Effector CD8-positive, alpha-beta T cell (primary cell): Measurements from ENCODE around the gene SHC4.

ENCODE experiments used
- DNase-seq: peaks from one replicate; lab custom pipeline; 2025; lab: John Stamatoyannopoulos, UW

Gene SHC4

DNA sequence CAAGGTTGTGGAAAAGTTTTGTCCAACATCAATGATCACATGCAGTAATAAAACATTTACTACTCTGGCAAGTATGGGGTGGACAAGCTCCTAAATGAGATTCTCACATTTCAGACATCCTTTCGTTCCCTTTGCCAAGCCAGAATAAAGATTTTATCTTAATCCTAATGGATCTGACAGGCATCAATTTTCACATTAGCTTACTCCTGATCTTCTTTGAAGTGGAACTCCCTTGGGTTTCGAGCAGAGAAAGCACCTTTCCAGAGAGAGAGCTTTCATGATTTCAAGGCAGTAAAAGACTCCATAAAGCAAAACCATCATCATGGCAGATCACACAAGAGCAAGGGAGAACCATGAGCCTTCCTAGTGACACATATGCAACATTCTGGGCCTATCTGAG, 113.1 kb downstream of the SHC4 start:
- no peak for DNase-seq

DNA sequence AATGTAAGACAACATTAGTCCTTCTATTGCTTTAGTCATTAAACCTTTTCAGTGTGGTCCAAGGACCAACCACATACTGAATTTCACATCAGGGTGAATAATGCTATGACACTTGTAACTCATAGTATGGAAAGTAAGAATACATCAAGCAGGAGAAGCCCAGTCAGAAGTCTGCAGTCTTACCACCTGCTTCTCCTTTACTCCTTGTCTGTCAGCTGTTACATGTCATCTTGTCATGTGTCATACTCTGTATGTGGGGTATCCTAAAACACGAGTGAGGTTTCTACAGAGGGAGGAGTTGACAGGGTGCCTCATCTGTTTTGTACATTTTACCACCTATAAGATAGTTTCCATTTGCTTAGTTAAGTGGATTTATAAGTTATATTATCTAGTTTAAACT, 118.6 kb downstream of the SHC4 start:
- no peak for DNase-seq

DNA sequence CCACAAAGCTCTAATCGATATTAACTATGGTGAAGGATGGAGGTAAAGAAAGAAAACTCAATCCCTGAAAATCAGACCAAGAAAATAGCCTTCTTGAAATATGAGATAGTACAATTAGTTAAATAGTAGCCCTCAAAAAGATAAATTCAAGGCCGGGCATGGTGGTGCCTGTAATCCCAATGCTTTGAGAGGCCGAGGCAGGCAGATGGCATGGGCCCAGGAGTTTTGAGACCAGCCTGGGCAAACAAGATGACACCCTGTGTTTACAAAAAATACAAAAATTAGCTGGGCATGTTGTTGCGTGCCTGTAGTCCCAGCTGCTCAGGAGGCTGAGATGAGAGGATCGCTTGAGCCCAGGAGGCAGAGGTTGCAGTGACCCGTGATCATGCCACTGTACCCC, 121.2 kb downstream of the SHC4 start:
- DNase-seq, result no peak

DNA sequence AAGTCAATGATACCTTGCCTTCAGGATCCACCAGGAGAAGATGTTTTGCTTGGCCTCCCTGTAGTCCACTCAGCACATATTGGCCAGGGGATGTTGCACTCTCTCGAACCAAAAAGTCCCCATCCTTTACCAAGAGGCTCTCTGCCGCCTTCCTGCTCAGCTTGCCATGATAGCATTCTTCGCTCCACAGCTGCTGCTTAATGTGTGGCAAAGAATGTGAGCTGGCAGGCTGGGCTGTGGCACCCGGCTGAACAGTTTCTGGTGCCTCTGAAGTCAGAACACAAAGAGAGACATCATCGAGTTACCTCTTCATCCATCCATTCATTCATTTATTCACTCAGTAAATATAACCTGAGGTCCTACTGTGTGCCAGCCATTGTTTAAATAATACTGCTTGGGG, 129.0 kb downstream of the SHC4 start:
- DNase-seq, result no peak

DNA sequence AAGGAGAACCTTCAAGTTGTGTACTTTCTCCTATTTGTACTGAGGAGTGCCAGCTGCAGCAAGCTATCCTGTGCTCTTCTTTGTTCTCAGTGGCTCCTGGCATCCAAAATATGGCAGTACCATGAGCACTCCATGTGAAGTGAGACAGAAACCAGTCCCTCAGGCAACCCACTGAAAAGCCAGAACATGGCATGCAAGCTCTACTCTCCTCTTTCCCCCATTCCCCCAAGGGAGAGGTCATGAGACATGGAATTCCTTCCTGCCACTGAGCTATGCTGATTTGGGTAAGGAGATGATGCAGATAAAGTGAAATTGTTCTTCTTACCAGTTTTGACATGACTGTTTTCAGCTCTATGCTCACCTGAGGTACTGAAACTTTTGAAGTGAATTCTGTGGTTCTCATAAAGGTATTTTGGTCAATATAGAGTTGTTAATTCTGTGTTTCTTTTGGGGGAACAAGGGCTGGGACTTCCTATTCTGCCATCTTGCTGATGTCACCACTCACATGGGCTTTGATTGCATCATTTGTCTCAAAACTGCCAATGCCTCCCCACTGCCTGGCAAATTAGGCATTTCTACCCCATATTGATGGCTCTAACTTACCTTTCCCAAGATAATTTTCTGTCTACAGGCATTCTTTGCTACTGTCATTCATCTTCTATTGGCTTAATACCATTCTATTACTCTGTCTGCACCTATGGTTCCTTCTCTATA, 130.0 kb downstream of the SHC4 start:
- no peak for DNase-seq

DNA sequence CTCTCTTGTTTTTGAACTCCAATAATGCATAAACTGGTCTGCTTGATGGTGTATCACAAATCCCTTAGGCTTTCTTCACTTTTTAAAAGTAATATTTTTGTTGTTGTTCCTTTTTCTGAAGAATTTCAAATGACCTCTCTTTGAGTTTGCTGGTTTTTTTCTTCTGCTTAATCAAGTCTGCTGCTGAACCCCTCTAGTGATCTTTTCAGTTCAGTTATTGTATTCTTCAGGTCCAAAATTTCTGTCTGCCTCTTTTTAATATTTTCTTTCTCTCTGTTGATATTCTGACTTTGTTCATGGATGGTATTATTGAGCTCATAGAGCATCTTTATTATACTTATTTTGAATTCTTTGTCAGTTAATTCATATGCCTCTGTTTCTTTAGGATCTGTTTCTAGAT, 131.1 kb downstream of the SHC4 start:
- DNase-seq, result no peak

DNA sequence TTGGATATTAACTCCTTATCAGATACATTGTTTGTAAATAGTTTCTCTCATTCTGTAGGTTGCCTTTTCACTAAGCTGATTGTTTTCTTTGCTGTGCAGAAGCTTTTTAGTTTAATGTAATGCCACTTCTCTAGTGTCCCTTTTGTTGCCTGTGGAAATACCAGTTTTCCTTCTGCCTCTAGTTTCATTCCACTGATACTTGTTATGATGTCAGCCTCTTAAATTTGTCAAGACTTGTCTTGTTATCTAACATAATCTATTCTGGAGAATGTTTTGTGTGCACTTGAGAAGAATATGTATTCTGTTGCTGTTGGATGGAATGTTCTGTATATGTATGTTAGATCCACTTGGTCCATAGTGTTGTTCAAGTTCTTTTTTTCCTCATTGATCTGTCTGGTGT, 134.8 kb downstream of the SHC4 start:
- no peak for DNase-seq

DNA sequence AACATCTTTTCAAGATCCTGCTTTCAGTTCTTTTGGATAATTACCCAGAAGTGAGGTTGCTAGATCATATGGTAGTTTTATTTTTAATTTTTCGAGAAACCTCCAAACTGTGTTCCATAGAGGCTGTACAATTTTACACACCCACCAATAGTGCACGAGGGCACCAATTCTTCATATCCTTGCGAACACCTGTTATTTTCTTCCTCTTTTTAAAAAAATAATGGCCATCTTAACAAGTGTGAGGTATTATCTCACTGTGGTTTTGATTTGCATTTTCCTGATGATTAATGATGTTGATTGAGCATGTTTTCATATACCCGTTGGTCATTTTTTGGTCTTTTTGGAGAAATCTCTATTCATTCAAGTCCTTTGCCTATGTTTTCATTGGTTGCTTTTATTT, 135.2 kb downstream of the SHC4 start:
- no peak for DNase-seq

DNA sequence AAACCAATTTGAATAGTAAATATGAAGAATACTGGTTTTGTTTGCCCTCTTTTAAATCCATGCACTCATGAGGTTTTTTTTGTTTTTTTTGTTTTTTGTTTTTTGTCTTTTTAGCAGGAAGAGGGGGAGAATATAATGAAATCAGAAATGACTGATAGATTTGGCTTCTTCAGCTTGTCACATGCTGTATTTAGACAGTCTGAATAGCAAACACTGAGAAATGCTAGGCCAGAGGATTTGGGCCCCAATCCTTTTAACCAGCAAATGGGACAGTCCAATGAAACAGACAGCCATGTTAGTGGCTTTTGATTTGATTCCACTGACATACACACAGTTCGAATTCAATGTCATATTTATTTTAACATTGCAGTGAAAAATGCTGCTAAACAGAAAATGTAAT, 138.6 kb downstream of the SHC4 start:
- DNase-seq, result no peak

DNA sequence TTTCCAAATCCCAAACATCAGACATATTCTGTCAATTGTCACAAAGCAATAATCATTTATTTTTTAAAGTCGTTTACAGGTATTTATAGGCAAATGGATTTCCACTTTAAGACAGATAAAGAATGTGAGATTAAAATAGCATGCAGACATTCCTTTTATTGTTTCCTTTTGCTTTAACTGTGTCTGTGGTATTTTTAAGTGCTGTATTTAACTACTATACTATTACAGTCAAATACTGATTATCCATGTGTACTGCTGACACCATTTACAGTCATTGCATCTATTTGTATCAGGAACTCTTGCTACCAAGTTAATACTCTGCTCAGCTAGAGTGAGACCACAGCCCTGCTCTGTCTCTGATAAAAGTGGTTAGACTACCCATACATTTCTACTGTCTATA, 140.0 kb downstream of the SHC4 start:
- DNase-seq, result no peak

DNA sequence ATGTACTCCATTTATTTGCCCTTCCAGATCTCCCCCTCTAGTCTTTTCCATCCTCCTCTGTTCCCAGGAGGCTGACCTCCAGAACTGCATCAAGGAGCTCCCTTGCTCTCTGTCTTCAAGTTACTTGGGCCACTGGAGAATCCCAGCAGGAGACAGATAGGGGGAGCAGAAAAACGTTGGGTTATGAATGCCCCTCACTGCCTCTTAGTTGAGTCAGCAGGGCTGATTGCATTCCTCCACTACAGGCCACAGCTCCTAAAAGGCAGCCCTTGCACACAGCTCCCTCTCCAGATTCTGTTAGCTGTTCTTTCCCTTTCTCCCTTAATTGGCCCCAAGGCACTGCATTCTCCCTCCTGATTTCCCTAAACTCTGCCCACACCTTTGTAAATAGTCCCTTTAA, 140.5 kb downstream of the SHC4 start:
- DNase-seq, result no peak

DNA sequence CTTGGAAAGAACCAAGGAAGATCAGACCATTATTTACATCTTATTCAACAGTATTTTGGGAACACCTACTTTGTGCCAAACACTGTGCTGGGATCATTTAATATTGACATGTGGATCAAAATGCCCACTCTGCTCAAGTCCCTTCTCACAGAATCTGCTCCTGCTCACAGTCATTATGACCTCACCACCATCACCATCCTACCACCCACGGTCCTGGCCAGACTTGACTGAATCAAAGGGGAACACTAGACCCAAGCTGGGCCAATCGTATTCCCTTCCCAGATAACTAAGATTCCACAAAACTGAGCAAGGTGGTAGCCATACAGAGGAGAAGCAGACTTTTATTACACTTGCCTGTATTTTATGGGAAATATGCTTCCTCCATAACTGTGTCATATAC, 149.4 kb downstream of the SHC4 start:
- DNase-seq, result no peak

DNA sequence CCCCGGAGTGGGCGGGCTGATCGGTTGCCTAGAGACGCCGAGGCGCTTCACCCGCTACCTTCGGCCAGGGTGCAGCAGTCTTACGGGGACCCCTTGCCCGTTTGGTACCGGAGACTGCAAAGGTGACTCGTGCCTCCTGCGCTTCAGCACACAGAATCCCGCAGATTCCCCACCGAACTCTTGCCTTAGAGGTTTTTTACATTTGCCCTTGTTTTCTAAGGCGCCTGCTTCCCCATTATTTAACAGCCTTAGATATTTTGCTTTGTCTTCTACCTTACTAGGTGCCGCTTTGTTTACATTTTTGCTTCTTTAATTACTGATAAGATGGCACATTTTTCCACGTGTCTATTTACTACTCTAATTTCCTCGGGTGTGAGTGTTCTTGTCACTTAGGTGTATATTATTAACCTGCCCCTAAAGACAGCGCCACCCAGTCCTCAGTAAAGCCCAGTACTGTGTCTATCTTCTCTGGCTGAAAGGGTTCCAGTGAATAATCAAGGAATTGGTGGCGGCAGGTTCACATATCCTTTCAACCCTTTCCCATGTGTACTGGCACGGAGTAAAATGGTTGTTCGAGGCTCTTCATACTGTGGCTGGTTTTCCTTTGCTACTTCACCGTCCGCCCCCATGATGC, 152.3 kb downstream of the SHC4 start:
- DNase-seq, result no peak

DNA sequence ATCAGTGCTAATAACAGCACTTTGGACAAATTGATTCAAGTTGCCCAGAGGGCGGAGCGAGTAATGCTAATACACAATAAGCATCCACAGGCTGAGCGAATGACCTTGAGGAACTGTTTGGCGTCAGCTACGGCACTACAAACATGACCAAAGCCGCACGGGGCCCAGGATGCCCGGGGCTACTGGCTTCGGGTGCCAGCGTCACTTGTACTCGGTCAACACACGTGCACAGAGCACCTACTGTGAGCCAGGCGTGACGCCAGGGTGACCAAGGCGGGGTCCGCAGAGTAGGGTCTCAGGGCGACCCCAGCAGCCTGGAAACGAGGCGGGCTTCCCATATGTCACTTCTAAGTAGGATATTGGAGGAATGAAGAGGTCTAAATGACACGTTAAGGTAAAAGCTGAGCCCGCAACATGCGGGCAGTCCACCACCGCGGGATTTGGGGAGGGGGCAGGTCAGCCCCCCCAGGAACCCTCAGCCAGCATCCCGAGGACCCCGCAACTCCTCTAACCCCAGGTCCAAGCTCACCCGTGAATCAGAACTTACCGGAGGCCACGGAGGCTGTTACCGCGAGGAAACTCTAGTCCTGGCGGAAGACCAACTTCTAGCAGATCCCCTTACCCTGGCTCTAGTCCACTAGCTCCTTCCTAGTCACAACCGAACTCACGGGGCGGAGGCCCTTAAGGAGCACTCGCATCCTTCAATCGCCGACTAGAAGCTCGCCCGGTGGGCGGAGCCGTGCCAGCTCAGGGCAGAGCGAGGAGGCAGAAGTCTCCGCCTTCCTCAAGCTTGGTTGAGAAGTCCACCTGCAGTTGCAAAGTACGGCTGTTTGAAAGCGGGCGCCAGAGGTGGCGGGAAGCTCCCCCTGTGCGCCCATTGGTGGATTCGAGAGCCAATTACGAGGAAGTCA, 153.1 kb downstream of the SHC4 start, which contains the start of gene CEP152:
CEP152 (minus strand) TSS at position 656 of the 911 bp plus-strand sequence. CDS start 5,420 bp downstream, outside the sequence.
- peak; percentile 97 for DNase-seq

DNA sequence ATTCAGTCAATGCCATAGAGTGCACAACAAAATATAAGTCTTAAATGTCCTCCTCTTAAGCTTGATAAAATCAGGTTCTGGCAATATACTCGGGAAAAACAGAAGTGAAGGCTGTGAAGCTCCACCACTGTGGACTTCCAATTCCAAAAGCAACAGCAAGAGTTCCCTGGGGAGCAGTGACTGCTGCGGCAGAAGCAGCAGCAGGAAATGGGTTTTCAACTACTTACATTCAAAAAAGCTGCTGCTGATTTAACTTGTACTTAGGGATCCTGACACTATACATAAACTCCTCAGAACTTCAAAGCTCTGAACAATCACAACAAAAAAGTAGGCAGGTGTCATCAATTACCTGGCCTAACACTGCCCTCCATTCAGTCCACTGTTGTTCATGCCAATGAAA, 157.6 kb downstream of the SHC4 start:
- DNase-seq, result no peak

DNA sequence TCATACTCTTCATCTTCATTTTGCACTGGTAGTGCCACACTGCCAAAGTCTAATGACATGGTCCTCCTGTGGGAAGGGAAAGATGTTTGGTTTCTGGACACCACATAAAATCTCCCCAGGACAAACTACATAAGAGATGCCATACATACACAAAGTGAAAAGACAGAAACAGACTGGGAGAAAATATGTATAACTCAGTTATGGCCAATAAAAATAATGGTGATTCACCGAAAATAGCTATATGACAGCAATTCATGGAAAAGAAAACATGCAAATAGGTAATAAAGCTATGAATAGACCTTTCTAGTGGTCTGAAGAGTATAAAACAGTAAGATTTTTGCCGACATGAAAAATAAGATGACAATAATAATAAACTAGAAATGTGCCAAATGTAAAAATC, 158.1 kb downstream of the SHC4 start:
- no peak for DNase-seq

DNA sequence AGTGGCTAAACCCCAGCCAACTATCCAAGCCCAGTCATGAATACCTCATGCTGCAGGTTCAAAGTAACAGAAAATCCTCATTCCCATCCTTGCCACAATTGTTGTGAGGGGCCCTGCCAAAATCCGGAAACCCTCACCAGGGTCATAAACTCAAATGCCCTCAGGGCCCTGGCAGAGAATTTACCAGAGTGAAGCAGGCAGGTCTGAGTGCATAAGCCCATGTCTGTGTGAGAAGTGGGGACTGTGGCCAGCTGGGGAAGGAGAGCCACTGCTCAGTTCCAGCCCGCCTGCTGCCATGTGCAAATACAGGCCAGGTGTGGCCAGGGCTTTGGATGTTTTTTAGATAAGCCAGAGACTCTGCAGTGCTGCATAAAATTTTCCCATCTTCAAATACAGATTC, 159.8 kb downstream of the SHC4 start:
- no peak for DNase-seq

DNA sequence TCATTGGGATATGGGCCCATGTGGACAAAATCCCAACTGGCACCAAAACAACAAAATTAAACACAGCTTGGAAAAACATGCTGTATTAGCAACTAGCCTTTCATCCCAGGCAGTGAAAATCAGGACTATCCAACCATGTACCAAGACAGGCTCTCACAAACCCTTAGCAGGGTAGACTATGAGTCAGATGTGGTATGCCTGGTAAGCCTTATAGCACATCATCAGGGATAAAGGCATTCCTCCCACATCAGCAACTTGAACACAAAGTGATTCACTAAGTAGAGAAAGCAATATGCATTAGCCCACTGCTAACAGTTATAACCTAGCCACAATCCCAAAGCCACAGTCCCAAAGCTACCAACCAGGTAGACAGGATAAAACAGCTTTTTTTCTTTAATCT, 160.9 kb downstream of the SHC4 start:
- no peak for DNase-seq

DNA sequence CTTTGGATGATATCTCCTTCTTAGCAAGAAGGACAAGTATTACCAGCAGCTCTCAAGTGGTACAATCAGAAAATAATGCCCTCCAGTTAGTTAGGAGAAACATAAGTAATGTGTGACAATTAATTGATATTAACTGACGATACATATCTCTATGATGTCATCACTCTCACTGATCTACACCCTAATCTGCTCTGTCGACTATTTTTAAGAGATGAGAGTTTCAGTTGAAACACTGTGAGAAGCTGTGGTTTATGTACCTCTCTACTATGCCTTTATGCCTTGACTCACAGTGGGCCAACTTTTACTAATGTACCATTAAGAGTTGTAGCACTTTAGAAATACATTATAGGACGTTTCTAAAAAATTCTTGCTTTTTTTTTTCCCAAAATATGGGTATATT, 161.5 kb downstream of the SHC4 start:
- DNase-seq, result no peak

DNA sequence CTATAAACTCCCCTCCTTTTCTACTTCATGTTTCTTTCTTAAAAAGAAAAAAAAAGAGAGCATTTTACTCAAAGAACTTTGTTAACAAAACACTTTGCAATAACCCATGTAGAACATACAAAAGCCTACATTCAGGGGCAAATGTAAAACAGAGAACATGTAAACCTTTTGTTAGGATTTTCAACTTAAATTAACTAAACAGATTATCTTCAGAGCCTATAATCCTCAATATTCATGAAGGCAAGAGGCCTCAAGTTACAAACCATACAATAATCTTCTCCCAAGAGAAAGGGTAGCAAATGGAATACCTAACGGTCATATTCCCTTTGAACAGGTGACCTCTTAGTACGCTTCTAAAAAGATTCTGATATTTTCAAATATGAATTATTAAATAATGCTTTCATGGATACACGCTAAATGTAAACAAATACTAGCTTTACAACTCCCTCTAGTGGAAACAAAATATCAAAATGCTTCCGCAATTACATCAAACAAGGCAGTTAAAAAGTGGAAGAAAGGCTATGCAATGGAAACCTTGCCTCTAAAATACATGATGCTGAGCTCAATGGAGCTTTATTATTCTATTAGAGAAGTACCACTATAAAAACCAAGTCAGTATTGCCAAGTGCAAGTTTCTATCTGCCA, 162.8 kb downstream of the SHC4 start:
- no peak for DNase-seq

DNA sequence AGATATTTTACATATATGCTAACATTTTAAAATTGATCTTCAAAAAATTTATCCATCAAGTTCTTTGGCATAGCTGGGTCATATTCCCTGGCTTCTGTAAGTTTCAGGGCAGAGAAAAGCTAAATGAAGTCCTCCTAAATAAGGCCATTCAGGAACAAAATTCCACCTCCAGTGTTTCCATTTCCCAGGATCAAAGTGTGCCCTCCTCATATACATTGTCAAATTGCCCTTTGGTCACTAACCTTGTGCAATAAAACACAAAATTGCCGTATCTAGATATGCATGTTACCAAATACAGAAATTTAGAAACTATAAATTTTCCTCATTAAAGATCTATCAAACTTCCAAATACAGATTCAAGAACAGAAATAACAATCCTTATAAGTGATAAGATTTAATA, 163.5 kb downstream of the SHC4 start:
- no peak for DNase-seq

DNA sequence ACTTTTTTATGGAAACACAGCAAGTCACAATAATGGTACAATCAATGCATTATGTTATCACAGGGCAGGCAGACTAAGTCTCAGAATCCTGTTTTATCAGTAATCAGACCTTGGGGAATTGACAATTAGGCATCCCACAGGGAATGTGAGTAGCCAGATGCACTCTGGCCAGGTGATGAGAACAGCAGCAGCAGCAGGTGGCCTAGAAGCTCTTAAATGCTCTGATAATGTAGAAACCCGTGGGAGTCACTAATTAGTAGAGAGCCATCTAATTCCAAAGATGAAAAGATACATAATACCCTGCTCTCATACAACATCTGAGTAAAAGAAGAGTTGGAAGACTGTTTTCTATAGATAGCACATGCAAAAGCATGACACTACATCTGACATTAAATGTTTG, 165.4 kb downstream of the SHC4 start:
- DNase-seq, result no peak
